HG03457 (cell line): Measurements from ENCODE around the gene IGSF9B.
A peak's percentile ranks its signal among the peaks of the same experiment; 100 is the strongest.

Source experiments
- ATAC-seq: cut with Tn5 transposase; IDR thresholded peaks from one replicate; pipeline ENCODE4 v1.9.1; 2021; ENCODE audit warnings: moderate number of reproducible peaks; ENCODE audit not compliant: unreplicated experiment

Gene IGSF9B

DNA sequence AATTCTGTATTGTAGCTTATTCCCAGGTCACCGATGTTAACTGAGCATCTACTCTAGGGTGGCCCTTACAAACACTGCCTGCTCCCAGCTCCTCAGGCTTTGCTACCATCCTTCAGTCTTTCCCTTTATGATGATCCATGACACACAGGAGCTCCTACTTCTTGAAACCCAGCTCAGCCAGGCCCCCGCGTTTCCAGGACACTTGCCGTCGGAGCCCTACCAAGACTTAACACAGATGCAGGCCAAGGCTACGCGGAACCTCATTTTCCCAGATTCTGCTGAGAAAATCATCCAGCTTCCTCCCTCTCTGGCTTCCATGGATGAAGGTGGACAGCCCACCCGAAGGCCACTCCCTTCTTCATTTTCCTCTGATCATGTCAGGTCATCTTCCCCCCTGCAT, 18.6 kb downstream of the IGSF9B start:
- ATAC-seq = no peak

DNA sequence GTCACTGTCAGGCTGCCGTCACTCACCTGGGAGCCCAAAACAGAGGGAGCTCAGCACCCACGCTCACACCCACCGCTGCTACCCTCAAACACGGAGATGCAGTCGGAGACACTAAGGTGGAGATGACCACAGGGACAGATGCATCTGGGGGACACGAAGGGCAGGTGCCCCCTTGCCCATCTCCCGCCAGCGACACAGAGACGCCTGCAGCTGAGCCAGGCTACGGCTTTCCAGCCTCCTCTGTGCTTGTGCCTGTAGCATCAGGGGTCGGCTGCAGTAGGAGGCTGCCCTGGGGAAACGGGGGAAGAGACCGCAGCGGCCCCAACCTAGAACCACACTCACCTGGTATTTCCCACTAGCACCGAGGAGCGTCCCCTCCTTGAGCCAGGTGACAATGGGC, 19.3 kb downstream of the IGSF9B start:
- ATAC-seq = no peak

DNA sequence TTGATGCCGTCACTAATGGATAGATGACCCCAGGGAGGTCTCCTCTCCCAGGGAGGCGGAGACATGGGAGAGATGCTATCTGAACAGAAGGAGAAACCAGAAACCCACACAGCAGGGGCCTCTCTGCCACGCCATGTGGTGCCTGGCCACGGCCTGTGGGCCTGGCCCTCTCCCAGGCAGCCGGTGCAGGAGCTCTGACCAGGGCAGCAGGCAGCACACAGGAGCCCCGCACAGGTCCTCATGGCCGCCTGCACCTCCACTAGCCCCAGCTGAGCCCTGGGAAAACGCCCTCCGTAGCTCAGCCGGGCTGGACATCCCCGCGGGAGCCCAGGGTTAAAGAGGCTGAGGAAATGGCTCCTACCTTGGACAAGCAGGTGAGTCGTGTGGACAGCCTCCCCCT, 19.8 kb downstream of the IGSF9B start:
- no peak for ATAC-seq

DNA sequence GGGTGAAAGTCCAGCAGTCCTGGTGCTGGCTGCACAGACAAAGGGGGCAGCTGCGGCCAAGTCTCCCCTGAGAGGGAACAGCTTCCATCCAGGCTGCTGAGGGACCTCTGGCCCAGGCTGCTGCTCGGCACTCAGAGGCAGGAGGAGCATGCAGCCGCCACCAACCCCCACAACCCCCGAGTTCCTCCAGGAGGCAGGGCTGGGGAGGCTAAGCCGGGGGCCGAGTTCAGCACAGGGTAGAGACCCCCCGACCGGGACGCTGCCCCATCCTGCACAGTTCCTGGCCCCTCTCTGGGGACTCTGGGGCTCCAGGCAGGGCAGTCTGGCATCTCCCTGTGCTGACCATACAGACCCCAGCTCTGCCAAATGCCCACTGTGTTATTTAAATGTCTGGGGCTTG, 20.2 kb downstream of the IGSF9B start:
- ATAC-seq = no peak

DNA sequence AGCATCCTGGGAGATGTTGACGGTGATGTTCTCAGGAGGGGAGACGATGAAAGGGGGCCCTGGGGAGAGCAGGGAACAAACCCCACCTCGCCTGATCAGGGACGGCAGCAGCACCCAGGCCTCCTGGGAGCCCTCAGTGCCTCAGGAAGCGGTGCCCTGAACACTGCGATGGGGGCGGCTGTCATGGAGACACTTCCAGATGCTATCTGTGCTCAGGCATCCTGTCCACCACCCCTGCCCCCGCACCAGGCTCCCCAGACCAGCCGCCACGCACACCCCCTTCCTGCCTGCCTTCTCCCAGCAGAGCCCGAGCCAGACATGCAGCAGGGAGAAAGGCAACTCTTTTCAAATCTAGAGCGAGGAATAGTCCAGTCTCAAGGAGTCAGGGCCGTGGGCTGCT, 20.6 kb downstream of the IGSF9B start:
- no peak for ATAC-seq

DNA sequence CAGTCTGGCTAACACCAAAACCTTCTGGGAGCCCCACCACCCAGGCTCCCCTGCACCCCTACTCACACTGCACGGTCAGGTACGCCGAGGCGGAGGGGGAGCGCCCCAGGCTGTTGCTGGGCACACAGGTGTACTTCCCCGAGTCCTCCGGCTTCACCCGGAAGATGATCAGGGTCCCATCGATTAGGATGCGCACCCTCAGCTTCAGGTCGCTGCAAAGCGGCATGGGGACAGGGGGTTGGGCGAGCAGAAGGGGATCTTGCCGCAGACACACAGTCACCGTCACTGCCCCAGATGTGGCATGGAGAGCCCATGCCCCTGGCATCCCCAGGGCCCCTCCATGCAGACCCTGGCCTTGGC, 21.2 kb downstream of the IGSF9B start:
- ATAC-seq = no peak

DNA sequence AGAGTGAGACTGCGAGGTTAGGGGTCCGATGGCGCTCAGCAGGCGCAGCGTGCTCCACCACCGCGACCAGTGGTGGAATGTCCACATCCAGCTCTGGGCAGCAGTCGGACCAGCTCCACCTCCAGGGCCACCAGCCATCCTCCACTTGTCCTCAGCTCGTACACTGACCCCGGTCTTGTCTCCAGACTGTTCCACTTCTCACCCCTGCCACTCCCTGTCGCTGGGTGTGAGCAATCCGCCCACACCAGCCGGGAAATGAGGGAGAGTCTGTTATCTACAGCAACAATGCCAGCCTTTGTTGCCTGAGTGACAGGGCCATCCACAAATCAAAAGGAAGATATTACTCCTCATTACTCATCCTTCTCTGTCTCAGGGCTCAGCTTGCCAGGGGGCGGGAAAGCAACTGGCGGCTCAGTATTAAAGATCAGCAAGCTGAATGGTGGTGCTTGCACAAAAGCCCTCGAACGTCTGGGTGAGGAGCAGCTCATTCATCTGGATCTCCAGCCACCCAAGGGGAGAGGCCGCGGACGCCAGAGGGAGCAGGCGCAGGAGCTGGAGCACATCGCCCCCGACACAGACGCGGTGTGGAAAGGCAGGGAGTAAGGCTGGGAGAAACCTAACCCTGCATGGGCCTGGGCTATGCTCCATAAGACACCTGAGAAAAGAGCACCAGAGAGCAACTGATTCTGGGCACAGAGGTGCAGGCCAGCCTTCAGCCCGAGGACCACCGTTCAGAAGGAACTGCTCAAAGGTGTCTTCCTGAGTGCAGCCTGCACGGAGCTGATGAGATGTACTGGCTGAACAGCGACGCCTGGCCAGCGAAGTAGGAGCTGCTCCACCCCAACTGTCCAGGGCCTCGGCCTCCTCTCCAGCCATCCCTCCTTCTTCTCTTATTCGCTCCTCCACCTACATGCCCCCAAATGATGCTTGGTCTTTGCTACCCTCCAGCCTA, 21.9 kb downstream of the IGSF9B start:
- no peak for ATAC-seq

DNA sequence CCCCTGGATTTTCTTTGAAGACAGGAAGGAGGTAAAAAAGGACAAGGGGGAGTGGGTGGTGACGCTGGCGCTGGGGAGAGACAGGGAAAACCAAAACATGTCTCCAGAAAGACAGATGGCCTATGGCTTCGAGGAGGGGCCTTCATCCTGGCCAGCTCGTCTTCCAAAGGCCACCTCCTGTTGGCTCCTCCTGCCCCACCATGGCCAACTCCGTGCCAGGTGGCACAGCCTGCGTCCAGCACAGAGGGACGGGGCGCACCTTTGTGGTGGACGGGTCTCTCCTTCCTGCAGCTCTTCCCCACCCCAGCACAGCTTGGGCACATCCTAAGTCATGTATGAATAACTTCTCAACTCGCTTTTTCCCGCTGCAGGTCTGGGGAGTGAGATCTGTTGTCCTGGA, 22.7 kb downstream of the IGSF9B start:
- no peak for ATAC-seq

DNA sequence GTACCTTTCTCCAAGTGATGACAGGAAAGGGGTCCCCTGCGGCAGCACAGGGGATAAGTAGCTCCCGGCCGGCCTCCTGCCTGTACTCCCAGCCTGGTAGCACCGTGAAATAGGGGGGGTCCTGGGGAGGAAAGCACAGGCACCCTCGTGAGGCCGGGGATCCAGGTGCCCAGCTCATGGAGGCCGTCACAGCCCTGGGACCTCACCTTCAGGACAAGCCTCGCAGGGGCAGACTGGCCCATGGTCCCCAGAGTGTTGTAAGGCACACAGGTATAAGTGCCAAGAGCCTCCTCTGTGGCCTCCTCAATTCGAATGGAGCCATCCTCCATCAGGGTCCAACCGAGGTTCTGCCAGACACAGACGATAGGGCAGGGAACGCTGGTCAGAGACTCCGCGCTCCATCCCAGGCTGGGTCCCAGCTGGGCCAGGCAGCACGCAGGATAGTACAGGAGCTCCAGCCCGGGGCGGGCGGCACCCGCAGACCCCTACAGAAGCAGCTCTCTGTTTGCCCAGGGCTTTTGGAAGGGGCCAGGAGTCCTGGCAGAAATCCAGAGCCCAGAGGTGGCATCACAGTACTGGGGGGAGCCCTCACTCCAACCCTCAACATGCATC, 25.2 kb downstream of the IGSF9B start:
- no peak for ATAC-seq

DNA sequence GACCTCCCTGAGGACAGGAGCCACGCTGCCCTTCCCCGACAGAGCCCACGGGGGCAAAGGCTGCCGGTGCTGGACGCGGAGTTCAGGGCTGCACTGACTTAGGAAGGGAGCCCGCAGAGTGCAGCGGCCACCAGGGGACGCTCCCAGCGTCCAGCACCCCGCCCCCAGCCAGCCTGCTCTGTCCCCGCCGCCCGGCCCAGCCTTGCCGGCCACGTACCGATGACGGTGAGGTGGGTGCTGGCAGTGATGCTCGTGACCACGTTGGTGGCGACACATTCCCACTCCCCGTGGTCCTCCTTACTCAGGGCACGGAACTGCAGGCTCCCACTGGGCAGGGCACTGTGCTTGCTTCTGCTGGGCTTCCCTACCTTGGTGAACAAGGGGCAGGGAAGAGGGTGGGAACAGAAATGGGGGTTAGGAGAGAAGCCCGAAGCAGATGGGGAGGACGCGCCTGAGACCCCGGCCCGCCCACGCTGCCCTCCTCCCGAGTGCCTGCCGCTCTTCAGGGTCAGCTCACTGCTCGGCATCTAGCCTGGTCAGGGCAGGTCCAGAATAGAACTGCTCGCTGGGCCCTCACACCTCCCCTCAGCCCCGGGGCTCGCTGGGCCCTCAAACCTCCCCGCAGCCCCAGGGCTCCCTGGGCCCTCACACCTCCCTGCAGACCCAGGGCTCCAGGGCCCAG, 25.9 kb downstream of the IGSF9B start:
- no peak for ATAC-seq

DNA sequence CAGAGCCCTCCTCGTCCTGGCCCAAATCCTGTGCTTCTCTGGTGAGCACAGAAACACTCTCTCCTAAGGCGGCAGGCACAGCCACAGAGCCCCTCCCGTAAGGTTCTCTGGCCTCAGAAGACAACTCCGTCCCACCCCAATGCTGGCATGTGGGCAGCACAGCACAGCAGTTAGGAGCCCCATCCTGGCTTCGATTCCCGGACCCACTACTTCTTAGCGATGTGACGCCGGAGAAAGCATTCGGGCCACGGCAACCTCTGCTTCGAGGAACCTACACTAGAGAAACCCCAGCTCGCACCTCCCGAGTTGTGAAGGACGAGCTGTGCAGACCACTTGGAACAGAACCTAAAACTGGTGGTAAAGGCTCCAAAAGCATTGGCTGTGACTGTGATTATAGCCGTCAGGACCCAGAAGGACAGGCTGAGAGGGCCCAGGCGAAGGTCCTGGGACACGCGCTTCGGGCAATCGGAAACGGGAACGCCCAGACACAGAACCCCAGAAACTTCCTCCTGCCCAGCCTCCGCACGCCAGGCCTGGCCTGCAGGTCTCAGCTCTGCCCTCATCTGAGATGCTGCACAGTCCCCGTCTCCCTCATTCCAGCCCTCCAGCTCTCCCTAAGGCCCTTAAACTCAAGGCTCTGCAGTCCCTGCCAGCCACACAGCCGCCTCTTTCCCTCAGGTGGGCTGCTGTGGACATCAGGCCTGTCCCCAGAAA, 26.6 kb downstream of the IGSF9B start:
- ATAC-seq = no peak

DNA sequence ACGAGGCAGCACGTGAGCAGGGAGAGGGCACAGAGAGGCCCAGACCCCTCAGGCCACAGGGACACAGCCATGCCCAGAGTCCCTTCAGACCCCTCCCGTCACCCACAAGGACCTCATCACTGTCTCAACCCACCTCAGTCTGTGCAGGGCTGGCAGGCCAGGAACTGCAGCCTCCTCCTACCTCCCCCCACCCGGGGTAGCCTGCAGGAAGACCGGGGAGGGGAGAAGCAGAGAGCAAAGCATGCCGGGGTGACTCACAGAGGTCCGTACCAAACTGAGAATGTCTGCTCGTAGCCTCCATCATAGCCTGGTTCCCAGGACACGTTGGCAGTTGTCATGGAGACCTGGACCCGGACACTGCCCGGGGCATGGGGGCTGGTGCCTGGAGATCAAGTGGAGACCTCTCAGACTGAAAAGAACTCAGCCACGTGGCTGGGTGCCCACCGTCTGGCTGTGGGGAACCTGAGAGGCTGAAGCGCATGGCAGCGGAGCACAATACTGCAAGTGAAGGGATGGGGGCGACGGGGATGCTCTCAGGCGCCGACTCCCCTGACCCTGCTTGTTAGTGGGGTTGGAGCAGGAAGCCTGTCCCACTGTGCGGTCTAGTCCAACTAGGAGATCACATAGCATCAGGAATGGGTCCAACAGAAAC, 27.2 kb downstream of the IGSF9B start:
- no peak for ATAC-seq

DNA sequence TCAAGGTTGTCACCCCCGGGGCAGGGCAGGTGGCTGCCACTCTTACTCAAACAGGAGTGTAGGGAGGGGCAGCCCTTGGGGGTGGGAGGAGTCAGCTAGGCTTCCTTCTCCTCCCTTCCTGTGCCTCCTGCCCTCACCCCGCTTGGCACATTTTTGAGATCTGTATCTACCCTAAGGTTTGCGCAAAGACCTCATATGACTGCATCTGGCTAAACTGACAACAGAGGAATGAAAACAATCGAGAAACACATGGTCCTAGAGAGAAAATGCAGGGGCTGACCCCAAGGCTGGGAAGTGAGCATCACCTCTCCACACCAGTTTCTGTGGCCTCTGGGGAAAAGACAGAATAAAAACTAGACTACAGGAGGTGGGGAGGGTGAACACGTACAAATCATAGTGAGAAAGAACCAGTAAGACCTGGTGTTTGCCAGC, 28.1 kb downstream of the IGSF9B start:
- ATAC-seq = no peak

DNA sequence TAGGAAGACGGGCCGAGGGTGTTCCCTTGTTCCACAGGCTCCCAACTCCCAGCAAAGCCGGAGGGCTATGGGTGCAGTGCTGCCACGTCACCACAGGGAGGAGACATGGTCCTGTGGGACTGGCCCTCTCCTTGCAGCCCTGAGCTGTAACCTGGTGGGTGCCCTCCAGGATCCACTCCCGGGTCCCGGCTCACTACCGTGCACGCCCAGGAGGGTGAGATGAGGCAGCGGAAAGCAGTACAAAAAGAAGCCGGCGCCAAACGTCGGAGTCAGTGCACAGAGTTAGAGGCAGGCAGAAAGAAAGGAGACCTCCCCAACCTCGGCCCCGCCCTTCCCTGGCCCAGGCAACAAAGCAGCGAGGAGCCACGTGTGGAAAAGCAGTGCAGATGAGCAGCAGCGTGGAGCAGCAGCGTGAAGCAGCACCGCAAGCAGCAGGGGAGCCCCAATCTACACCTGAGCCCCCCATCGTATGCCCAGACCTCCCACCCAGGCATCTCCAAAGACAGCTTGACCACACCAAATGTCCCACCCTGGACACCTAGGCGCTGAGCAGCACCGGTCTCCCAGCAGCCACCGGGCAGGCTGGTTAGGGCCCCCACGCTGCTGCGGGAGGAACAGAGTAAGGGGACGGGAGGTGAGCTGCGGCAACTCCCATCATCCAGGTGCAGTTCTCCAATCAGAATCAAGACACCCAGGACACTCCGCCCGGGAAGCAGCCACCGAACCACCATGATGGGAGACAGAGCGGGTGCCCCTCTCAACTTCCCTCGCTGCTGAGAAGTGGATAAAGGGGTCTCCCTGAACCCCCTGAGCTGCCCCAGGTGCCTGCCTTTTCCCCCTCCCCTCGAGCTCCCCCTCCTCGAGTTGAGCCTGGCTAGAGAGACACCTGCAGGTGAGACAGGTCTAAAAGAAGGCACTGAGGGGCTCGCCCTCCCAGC, 28.8 kb downstream of the IGSF9B start:
- ATAC-seq = peak; percentile 82

DNA sequence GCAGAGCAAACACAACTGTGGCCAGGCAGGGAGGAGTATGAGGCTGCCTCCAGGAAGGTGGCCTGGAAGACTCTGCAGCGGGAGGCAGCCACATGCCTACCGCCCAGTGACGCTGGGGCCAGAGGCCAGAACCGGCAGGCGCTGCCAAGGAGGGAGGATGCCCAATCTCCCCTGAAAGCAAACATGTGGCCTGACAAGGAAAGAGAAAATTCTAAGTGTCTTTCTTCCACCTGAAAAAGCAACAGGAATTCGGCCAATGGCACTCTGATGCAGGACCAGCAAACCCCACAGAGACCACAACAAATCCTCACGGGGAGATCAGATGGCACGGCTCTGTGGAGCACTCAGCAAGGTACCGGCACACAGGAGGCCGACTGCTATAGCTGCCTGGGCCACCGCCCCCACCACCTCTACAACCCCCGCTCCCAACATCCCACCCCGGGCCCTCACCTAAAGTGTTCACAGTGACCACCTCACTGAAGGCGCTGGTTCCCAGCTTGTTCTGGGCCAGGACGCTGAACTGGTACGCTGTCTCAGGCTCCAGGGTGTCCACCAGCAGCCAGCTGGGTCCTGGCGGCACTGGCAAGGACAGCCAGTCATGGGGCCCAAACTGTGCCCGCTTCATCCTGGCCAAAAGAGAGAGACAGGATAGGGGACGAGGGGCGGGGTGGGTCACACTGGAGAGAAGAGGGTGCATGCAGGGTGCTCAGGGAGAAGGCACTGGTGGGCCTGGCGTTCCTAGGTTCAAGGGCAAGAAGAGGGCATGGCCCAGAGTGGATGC, 30.1 kb downstream of the IGSF9B start:
- no peak for ATAC-seq

DNA sequence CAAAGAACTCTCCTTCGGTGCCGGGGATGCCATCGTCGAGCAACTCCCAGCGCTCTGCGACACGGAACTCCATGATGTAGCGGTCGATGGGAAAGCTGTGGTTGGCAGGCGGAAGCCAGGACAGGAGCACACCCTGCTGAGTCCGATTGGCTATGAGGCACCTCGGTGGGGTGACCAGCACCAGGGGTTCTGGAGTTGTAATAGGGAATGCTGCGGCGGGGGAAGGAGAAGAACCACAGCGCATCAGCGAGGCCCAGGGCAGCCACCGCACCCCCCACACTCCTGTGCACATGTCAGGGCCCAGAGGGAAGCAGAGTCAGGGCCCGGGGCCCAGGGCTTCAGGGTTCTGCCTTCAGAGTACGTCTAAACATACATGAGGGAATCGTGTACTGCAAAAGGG, 31.0 kb downstream of the IGSF9B start:
- no peak for ATAC-seq

DNA sequence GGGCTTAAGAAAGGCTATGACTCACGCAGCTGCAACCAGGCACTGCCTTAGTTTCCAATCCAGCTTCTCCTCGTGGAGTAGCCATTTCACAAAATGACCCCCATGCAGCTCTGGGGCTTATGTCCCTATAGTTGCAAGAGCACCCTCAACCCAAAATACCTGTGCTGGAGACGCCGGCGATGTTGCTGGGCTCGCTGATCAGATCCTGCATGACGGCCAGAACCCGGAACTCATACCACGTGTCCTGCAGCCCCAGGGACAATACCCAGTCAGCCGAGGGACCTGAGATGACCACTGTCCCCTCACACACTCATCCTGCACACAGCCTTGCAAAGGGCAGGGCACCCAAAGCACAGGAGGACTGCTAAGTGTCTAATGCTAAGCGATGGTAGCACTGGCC, 32.1 kb downstream of the IGSF9B start:
- ATAC-seq = no peak

DNA sequence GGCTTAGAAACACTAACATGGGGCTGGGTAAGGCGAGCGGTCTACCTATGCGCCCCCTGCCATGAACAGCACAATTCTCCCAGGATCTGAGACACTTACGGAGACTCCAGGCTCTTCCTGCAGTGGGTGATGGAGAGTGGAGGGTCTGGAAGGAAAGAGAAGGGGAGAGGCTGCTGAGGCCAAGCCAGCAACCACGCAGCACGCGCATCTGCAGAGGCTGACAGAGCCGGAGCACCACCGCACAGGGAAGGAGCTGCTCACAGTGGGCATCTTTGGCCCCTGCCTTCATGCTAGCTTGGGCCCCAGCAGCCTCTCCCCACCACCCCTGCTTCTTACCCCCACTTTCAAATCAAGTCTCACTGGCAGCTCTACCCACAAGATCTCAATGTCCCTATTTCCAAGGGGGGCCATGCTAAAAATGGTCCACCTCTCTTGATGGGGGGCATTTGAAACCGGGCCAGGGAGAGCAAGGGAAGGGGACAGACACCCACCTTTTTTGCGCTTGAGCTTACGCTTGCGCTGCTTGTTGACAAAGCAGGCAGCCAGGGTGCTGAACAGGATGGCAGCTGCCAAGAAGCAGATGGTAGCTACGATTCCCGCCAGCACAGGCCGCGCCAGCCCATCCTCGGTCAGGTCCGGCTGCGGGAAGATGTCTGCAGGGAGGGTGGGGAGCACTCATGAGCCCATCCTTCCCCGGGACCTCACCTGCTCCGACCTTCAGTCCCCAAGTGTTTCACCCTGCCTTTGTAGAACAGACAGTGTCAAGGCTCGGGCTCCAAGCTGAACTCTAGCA, 34.5 kb downstream of the IGSF9B start:
- no peak for ATAC-seq
